ENCODE data around the gene SPPL3. TPM values are rescaled to one million over a fixed set of nuclear protein-coding genes. Genes with fewer than 3 reads are reported as not detected.

SPPL3 gene
- total RNA-seq, 2 donors from 2014 or later = 55.6 to 62.1 TPM

- no peak for DNase-seq
- intact Hi-C loops (cut with DNase I, micrococcal nuclease) = no loop called here
- ATAC-seq = no peak
Measured at GRCh38 chr12:120767071-120768024, 136.8 kb downstream of the SPPL3 start.

GRCh38 chr12:120766566-120766965, 137.6 kb downstream of the SPPL3 start:
- no peak for ATAC-seq

GRCh38 chr12:120764816-120765215, 139.3 kb downstream of the SPPL3 start:
- intact Hi-C loops (cut with DNase I, micrococcal nuclease) = no loop called here
- ATAC-seq (no peak), DNase-seq (no peak)

More at GRCh38 chr12:120766566-120766965, 137.6 kb downstream of the SPPL3 start:
- no peak for DNase-seq
- intact Hi-C loops (cut with DNase I, micrococcal nuclease) = no loop called here

- intact Hi-C loops (cut with DNase I, micrococcal nuclease) = no loop called here
- DNase-seq (no peak), ATAC-seq (no peak)
Measured at GRCh38 chr12:120763250-120763649, 140.9 kb downstream of the SPPL3 start.

- DNase-seq (no peak), ATAC-seq (no peak)
- intact Hi-C loops (cut with DNase I, micrococcal nuclease) = no loop called here
Measured at GRCh38 chr12:120762086-120762485, 142.1 kb downstream of the SPPL3 start.

GRCh38 chr12:120761519-120761934, 142.6 kb downstream of the SPPL3 start:
- intact Hi-C loops (cut with DNase I, micrococcal nuclease) = no loop called here
- ATAC-seq (no peak), DNase-seq (no peak)

- DNase-seq (no peak), ATAC-seq (no peak)
- intact Hi-C loops (cut with DNase I, micrococcal nuclease) = no loop called here
Measured at GRCh38 chr12:120760349-120761254, 143.6 kb downstream of the SPPL3 start.

GRCh38 chr12:120759591-120760348, 144.4 kb downstream of the SPPL3 start:
- ATAC-seq (no peak), DNase-seq (peak in 1 of 2 donors; percentile 14)
- intact Hi-C loops (cut with DNase I, micrococcal nuclease) = no loop called here

GRCh38 chr12:120758798-120759590, 145.2 kb downstream of the SPPL3 start:
- intact Hi-C loops (cut with DNase I, micrococcal nuclease) = no loop called here
- ATAC-seq = no peak
- peak in 1 of 2 donors; percentile 1 for DNase-seq

- intact Hi-C loops (cut with DNase I, micrococcal nuclease) = no loop called here
- no peak for ATAC-seq
- peak in 1 of 2 donors; percentile 19 for DNase-seq
Measured at GRCh38 chr12:120757949-120758348, 146.2 kb downstream of the SPPL3 start.

- peak; percentile 41 for ATAC-seq
- intact Hi-C loops (cut with DNase I, micrococcal nuclease) = no loop called here
Measured at GRCh38 chr12:120757226-120757742, 146.9 kb downstream of the SPPL3 start.

GRCh38 chr12:120755269-120755668, 148.9 kb downstream of the SPPL3 start:
- intact Hi-C loops (cut with DNase I, micrococcal nuclease) = no loop called here
- ATAC-seq (no peak), DNase-seq (no peak)

More at GRCh38 chr12:120757226-120757742, 146.9 kb downstream of the SPPL3 start:
- DNase-seq = peak in 1 of 2 donors; percentile 23

- intact Hi-C loops (cut with DNase I, micrococcal nuclease) = no loop called here
- ATAC-seq = no peak
Measured at GRCh38 chr12:120754792-120755191, 149.4 kb downstream of the SPPL3 start.

GRCh38 chr12:120751389-120751788, 152.8 kb downstream of the SPPL3 start:
- ATAC-seq (no peak), DNase-seq (no peak)
- intact Hi-C loops (cut with DNase I, micrococcal nuclease) = no loop called here

More at GRCh38 chr12:120754792-120755191, 149.4 kb downstream of the SPPL3 start:
- DNase-seq = no peak

- DNase-seq (no peak), ATAC-seq (no peak)
- intact Hi-C loops (cut with DNase I, micrococcal nuclease) = no loop called here
Measured at GRCh38 chr12:120750806-120751205, 153.4 kb downstream of the SPPL3 start.

- DNase-seq = no peak
- ATAC-seq = no peak
- intact Hi-C loops (cut with DNase I, micrococcal nuclease) = no loop called here
Measured at GRCh38 chr12:120749256-120749655, 154.9 kb downstream of the SPPL3 start.

- ATAC-seq (peak; percentile 67), DNase-seq (no peak)
- intact Hi-C loops (cut with DNase I, micrococcal nuclease) = no loop called here
Measured at GRCh38 chr12:120748242-120748641, 155.9 kb downstream of the SPPL3 start.
